Stimulated activated naive CD8-positive, alpha-beta T cell treated with anti-CD3 and anti-CD28 coated beads, Interleukin-15, Interleukin-2, amounts not matched to agents 100 ng/mL and 50 ng/mL, for 24 hours (primary cell): Measurements from ENCODE around the gene MRGPRD.

Experiments used
- H3K27ac Mint-ChIP-seq: one replicate; pipeline ENCODE4 v1.8.0; 2021; ENCODE audit warnings: mild to moderate bottlenecking, mixed read lengths
- H3K27me3 Mint-ChIP-seq: one replicate; pipeline ENCODE4 v1.8.0; 2021; ENCODE audit warnings: mixed read lengths
- H3K36me3 Mint-ChIP-seq: one replicate; pipeline ENCODE4 v1.8.0; 2021; ENCODE audit warnings: low read depth, mixed read lengths
- H3K4me1 Mint-ChIP-seq: one replicate; pipeline ENCODE4 v1.8.0; 2021; ENCODE audit warnings: low read depth, mixed read lengths
- H3K4me3 Mint-ChIP-seq: one replicate; pipeline ENCODE4 v1.8.0; 2021; ENCODE audit warnings: mild to moderate bottlenecking, mixed read lengths
- H3K9me3 Mint-ChIP-seq: one replicate; pipeline ENCODE4 v1.8.0; 2021; ENCODE audit warnings: mixed read lengths

The MRGPRD gene

DNA sequence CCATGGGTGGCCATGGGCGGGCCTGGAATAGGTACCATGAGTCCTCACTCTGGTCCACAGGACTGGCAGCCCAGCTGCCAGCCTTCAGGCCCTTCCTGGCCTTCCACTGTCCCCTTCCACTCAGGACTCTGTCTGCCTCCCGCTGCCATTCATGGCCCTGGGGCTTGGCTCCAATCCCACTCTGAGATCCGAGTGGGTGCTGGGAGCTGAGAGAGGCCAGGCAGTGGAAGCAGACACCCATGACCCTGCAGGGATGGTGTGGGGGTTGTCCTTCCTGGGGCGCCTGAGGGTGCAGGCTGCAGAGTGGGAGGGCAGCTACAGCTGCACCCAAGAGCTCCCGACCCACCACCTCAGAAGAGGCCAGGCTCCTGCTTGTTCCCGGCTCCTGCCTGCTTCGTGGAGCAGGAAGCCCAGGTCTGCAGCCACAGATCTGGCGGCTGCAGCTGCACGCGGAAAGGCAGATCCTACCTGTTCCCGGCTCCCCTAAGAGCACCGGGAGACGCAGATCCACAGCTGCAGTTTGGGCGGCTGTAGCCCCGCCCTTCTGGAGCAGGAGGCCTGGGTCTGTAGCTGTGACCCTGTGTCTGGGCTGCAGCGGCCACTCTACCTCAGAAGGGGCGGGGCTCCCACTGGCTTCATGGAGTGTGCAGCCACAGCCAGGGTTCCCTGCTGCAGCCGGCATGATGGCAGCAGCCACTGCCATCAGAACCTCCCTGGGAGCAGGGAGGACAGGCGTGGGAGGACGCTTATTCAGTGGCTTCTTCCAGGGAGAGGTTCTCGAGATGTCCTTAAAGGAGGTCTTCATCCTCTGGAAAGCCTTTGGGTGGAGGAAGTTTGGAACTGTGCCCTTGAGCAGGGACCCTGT, 49.6 kb downstream of the MRGPRD start:
- no peak overlapping the region for H3K4me3 Mint-ChIP-seq
- no peaks in the 10 kb centered on the region for H3K4me1 Mint-ChIP-seq
- H3K27ac Mint-ChIP-seq, result peak overlapping the region; percentile 11
- H3K27me3 Mint-ChIP-seq, result no peaks in the 10 kb centered on the region
- peaks cover 45% of the 10 kb centered on the region for H3K36me3 Mint-ChIP-seq
- H3K9me3 Mint-ChIP-seq, result no peaks in the 10 kb centered on the region
